Measurements from ENCODE around the gene LIPT1.
"Not testable (repeated sequence)": the region's sequence is repeated elsewhere in the genome, so short reads cannot be mapped to it uniquely, and the experiment has no call there.

The LIPT1 gene

GRCh38 chr2:99154643-99155536 is at the start of gene LIPT1, which contains the start of gene TSGA10:
LIPT1 (plus strand) TSS chr2:99154967; CDS start chr2:99161958, 6,991 bp downstream.
TSGA10 (minus strand) TSS chr2:99154942; CDS start chr2:99109439, 45,503 bp downstream.
- peak; percentile 94 for DNase-seq (ENCODE audit: low spot score)

GRCh38 chr2:99106913-99107312 is 47.9 kb upstream of the LIPT1 start:
- no peak for DNase-seq (ENCODE audit: low spot score)

GRCh38 chr2:99111236-99111635 is 43.5 kb upstream of the LIPT1 start:
- DNase-seq (ENCODE audit: low spot score), result no peak

GRCh38 chr2:99111945-99112344 is 42.8 kb upstream of the LIPT1 start:
- no peak for DNase-seq (ENCODE audit: low spot score)

- DNase-seq (ENCODE audit: low spot score), result no peak
Observed at GRCh38 chr2:99112617-99113016, 42.1 kb upstream of the LIPT1 start.

- no peak for DNase-seq (ENCODE audit: low spot score)
Observed at GRCh38 chr2:99127981-99128380, 26.8 kb upstream of the LIPT1 start.

GRCh38 chr2:99135044-99135556 is 19.7 kb upstream of the LIPT1 start:
- not testable (repeated sequence) for DNase-seq (ENCODE audit: low spot score)

GRCh38 chr2:99139003-99139402 is 15.8 kb upstream of the LIPT1 start:
- DNase-seq (ENCODE audit: low spot score), result no peak

- DNase-seq (ENCODE audit: low spot score), result no peak
Observed at GRCh38 chr2:99140056-99140859, 14.5 kb upstream of the LIPT1 start.

- DNase-seq (ENCODE audit: low spot score), result peak; percentile 25
Observed at GRCh38 chr2:99140860-99141109, 14.0 kb upstream of the LIPT1 start.

GRCh38 chr2:99141110-99142108 is 13.4 kb upstream of the LIPT1 start, which contains the start of gene C2orf15:
C2orf15 (plus strand) TSS chr2:99141707; CDS start chr2:99150559, 8,852 bp downstream.
- peak; percentile 73 for DNase-seq (ENCODE audit: low spot score)

GRCh38 chr2:99150706-99151105 is 4.1 kb upstream of the LIPT1 start:
- DNase-seq (ENCODE audit: low spot score), result no peak

GRCh38 chr2:99152199-99152895 is 2.4 kb upstream of the LIPT1 start:
- no peak for DNase-seq (ENCODE audit: low spot score)

- peak; percentile 12 for DNase-seq (ENCODE audit: low spot score)
Observed at GRCh38 chr2:99153921-99154604, 704 bp upstream of the LIPT1 start.

GRCh38 chr2:99156891-99157290 is 2.1 kb downstream of the LIPT1 start:
- DNase-seq (ENCODE audit: low spot score), result no peak

GRCh38 chr2:99158599-99158998 is 3.8 kb downstream of the LIPT1 start:
- DNase-seq (ENCODE audit: low spot score), result no peak

GRCh38 chr2:99159594-99159993 is 4.8 kb downstream of the LIPT1 start:
- no peak for DNase-seq (ENCODE audit: low spot score)

GRCh38 chr2:99166218-99166617 is 11.5 kb downstream of the LIPT1 start:
- no peak for DNase-seq (ENCODE audit: low spot score)

- no peak for DNase-seq (ENCODE audit: low spot score)
Observed at GRCh38 chr2:99169534-99169933, 14.8 kb downstream of the LIPT1 start.

GRCh38 chr2:99171377-99172140 is 16.8 kb downstream of the LIPT1 start:
- no peak for DNase-seq (ENCODE audit: low spot score)

Measured in hepatic stellate cell (primary cell).